ENCODE measurements around the gene BEST4. TPM values are rescaled to one million over a fixed set of nuclear protein-coding genes. Genes with fewer than 3 reads are reported as not detected.
"Not testable (repeated sequence)": the region's sequence is repeated elsewhere in the genome, so short reads cannot be mapped to it uniquely, and the experiment has no call there.

BEST4 gene
- total RNA-seq, 1 donor from 2014 or later = not detected

GRCh38 chr1:44826375-44827196, 38.6 kb upstream of the BEST4 start:
- H3K27ac ChIP-seq = peak overlapping the region in 1 of 2 donors; percentile 30
- no peaks in the 10 kb centered on the region for H3K9me3 ChIP-seq
- no peak for TF ChIP-seq CTCF (IDR thresholded peaks at IDR 0.05)
- no peak overlapping the region for H3K4me3 ChIP-seq
- no peaks in the 10 kb centered on the region for H3K36me3 ChIP-seq
- no peaks in the 10 kb centered on the region for H3K27me3 ChIP-seq
- H3K4me1 ChIP-seq = no peaks in the 10 kb centered on the region
- intact Hi-C loops (cut with DNase I) = no loop called here
- DNase-seq (ENCODE audit: low spot score in 2 of 2) = peak in 1 of 2 donors; percentile 80

GRCh38 chr1:44824392-44824791, 36.4 kb upstream of the BEST4 start:
- H3K36me3 ChIP-seq; H3K27ac ChIP-seq; intact Hi-C loops (cut with DNase I); DNase-seq (ENCODE audit: low spot score in 2 of 2); H3K4me3 ChIP-seq; H3K9me3 ChIP-seq; H3K27me3 ChIP-seq: not testable (repeated sequence)
- peaks cover 0 to 11% of the 10 kb centered on the region in 2 donors for H3K4me1 ChIP-seq

- Histone ChIP-seq H3K27me3 (no peaks in the 10 kb centered on the region), H3K4me3 (no peak overlapping the region), H3K36me3 (no peaks in the 10 kb centered on the region), H3K9me3 (no peaks in the 10 kb centered on the region), H3K4me1 (peaks cover 0 to 20% of the 10 kb centered on the region in 2 donors), H3K27ac (no peak overlapping the region)
- DNase-seq (ENCODE audit: low spot score in 2 of 2) = no peak
- no peak for TF ChIP-seq CTCF (IDR thresholded peaks at IDR 0.05)
- intact Hi-C loops (cut with DNase I) = no loop called here
Observed at GRCh38 chr1:44822981-44823451, 35.0 kb upstream of the BEST4 start.

- H3K9me3 ChIP-seq = no peaks in the 10 kb centered on the region
- H3K36me3 ChIP-seq = no peaks in the 10 kb centered on the region
- no peak for TF ChIP-seq CTCF (IDR thresholded peaks at IDR 0.05)
- no peaks in the 10 kb centered on the region for H3K27me3 ChIP-seq
- H3K27ac ChIP-seq = peak overlapping the region in 1 of 2 donors; percentile 14
- intact Hi-C loops (cut with DNase I) = no loop called here
- H3K4me3 ChIP-seq = no peak overlapping the region
- H3K4me1 ChIP-seq = peaks cover 0 to 20% of the 10 kb centered on the region in 2 donors
- DNase-seq (ENCODE audit: low spot score in 2 of 2) = no peak
Observed at GRCh38 chr1:44822131-44822701, 34.2 kb upstream of the BEST4 start.

- H3K4me3 ChIP-seq = no peak overlapping the region
- peak overlapping the region; percentile 77 to 95 for H3K27ac ChIP-seq
- intact Hi-C loops (cut with DNase I) = no loop called here
Observed at GRCh38 chr1:44821240-44821715, 33.3 kb upstream of the BEST4 start.

More at GRCh38 chr1:44821240-44821715, 33.3 kb upstream of the BEST4 start:
- no peaks in the 10 kb centered on the region for H3K36me3 ChIP-seq
- peaks cover 0 to 20% of the 10 kb centered on the region in 2 donors for H3K4me1 ChIP-seq
- H3K9me3 ChIP-seq = no peaks in the 10 kb centered on the region
- TF ChIP-seq CTCF (IDR thresholded peaks at IDR 0.05) = no peak
- DNase-seq (ENCODE audit: low spot score in 2 of 2) = no peak
- no peaks in the 10 kb centered on the region for H3K27me3 ChIP-seq
